Stimulated activated CD4-positive, alpha-beta T cell treated with anti-CD3 and anti-CD28 coated beads, Interleukin-12 subunit alpha, Interleukin-12 subunit beta, amount 100 ng/mL, for 4 hours (primary cell): ENCODE data around the gene TDRD7.
A peak's percentile ranks its signal among the peaks of the same experiment; 100 is the strongest.

Experiments
- DNase-seq: peaks from one replicate; pipeline ENCODE4 v3.0.0-alpha.2; 2020

TDRD7 gene, protein sequence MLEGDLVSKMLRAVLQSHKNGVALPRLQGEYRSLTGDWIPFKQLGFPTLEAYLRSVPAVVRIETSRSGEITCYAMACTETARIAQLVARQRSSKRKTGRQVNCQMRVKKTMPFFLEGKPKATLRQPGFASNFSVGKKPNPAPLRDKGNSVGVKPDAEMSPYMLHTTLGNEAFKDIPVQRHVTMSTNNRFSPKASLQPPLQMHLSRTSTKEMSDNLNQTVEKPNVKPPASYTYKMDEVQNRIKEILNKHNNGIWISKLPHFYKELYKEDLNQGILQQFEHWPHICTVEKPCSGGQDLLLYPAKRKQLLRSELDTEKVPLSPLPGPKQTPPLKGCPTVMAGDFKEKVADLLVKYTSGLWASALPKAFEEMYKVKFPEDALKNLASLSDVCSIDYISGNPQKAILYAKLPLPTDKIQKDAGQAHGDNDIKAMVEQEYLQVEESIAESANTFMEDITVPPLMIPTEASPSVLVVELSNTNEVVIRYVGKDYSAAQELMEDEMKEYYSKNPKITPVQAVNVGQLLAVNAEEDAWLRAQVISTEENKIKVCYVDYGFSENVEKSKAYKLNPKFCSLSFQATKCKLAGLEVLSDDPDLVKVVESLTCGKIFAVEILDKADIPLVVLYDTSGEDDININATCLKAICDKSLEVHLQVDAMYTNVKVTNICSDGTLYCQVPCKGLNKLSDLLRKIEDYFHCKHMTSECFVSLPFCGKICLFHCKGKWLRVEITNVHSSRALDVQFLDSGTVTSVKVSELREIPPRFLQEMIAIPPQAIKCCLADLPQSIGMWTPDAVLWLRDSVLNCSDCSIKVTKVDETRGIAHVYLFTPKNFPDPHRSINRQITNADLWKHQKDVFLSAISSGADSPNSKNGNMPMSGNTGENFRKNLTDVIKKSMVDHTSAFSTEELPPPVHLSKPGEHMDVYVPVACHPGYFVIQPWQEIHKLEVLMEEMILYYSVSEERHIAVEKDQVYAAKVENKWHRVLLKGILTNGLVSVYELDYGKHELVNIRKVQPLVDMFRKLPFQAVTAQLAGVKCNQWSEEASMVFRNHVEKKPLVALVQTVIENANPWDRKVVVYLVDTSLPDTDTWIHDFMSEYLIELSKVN

DNA sequence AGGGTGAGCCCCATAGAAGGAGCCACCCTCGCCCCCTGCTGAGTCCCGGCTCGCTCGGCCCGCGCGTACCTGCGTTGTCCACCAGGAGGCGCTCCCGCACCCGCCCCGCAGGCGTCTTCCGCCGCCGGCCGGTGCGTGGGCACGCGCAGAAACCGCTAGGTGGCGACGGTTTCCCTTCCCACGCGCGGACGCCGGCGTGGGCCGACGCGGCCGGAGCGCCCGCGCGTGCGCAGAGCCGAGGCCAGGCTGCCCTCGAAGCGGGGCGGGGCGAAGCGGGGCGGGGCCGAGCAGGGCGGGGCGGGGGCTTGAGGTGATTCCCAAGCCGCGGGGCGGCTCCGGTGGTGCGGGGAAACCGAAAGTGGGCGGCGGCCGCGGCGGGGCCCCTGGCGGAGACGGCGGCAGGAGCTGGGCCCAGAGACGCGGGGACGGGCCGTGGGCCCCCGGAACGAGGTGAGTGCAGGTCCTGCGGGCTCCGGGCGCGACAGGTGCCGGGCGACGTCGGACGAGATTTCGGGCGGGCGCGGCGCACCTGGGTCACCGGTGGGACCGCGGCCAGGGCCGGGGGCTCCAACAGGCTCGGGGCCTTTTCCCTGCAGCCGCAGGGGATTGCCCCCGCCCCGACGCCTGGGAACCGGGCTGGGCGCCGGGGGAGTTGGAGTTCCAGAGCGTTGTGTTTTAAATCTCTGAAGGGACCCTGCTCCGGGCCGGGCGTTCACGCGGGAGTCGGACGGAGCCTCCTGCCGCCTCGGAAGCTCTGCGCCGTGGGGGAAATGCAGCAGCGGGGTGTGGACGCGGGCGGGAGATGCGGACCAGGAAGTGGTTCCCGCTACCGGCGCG is at the start of gene TDRD7:
Gene TDRD7 (plus strand): TSS at position 308 of the 837 bp plus-strand sequence. CDS start 16,370 bp downstream, outside the sequence.
- peak; percentile 94 for DNase-seq

DNA sequence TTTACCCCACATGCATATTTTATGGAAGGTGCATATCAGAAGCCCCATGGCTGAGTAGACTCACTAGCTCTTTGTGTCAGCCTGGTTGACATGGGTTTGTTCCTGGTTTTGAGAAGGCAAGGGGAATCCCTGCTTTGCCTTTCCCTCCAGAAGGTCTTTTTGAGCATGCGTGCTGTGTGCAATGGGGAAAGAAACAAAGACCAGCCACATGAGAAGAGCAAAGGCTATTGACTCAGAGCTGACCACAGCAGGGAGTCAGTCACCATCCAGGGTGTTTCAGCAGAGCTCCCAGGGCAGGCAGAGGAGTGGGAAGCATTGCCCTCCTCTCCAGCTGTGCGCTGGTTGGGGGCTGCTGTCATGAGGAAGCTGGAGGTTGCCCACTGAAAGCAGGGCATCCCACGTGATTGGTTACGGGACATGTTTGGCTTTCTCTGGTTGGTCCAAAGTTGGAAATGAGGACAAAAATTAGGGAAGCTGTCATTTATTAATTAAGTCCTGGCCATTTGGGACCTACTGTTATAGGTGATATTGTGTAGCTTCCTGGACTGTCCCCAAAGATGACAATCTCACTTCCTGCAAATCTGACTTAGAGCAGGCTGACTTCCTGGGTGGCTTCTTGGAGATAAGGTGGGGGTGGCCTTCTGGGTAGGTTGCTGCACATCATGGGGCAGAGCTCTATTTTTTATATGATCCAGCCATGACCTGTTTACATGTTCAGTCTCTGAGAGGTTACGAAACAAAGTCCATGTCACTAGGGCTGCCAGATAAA is 48.9 kb upstream of the TDRD7 start:
- no peak for DNase-seq

DNA sequence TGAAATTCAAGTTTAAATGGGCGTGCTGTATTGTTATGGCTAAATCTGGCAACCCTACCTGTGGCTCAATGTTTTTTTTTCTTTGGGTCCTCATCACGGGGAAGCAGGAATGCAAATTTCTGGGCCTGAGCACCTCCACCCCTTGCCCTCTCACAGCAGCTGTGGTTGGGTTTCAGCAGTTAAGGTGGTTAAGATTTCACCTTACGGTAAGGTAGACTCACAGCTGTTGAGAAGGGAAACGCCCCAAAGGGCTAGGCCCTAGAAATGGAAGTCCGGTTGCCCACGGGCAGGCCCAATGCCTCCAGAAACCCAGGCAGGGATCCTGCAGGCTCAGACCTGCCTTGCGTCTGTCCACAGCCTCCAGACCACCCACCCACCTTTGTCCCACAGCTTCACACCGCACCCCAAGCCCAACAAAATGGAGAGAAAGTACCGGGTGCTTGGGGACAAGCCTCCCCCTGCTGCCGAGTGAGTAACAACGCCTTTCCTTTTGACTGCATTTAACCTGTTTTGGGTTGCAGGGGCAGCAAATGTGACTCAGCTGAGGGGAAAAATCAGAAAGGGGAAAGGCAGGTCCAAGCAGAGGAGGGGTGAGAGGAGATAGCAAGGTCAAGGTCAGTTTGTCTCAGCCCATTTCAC is 48.1 kb upstream of the TDRD7 start:
- no peak for DNase-seq

DNA sequence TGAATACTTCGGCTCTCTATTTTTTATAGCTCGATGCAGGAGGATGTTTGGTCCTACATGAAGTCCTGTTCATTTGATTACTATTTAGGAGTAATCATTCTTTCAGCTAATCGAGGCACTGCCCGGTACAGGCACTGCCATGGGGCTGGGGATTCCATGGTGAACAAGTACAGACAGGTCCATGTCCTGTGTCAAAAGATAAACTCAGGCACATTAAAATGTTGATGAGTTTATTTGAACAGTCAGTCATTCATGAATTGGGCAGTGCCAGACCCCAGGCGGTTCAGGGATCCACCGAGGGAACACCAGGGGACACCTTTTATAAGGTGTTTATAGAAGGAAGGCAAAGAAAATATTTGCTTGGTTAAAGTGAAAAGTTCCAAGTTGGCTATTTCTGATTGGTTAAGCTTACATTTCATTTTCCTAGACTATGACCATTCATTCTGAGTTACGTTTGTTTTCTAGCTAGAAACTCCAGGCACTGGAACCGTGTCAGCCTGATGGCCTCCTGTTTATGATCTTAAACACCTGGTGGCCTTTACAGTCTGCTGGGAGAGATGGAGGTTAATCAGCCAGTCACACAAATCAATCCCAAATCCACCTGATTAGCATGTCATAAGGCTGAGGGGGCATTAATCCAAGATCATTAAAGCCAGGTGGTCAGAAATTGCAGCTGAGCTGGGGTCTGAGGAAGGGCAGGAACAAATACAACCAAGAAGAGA is 47.0 kb upstream of the TDRD7 start:
- DNase-seq = no peak

DNA sequence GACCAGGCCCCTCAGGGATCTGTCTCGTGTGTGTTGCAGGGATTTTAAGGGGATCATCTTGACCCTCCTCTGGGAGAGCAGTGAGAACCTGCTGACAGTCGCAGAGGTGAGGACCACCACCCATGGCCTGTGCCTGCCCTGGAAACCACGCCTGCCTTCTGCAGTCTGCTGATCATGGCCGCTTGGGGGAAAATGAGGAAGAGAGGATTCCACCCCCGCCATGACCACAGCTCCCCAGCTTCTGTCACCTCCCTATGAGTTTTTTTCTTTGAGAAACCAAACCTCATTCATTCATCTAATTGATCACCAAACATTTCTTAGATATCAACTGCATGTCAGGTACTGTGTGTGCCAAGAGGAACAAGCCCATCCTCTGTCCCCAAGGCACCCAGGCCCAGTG is 46.3 kb upstream of the TDRD7 start:
- no peak for DNase-seq

DNA sequence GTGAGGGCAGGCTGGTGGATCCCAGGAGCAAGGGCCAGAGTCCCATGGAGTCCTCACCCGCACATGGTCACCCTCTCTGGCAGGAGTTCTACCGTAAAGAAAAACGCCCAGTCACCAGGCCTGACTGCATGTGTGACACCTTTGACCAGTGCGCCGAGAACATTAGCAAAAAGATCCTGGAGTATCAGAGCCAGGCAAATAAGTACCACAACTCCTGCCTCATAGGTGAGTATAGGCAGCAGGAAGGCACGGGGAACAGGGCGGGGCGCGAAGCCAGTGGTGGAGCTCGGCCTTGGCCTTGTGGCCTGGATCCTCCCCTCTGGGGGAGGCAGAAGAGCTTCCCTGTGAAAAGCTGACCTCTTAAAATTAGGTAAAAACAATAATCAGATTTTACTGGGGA is 45.4 kb upstream of the TDRD7 start:
- no peak for DNase-seq

DNA sequence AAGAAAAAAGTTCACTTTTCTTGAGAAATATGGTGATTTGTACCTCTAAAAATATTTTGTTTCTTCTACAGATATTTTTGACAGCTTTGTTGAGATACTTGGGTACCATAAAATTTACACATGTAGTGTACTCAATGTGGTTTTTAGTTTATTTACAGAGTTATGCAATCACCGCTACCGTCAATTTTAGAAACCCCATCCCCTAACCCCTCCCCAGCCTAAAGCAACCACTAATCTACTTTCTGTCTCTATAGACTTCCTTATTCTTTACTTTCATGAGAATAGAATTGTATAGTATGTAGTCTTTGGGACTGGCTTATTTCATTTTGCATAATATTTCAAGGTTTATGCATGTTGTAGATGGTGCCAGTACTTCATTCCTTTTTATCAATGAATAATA is 45.0 kb upstream of the TDRD7 start:
- DNase-seq = no peak

DNA sequence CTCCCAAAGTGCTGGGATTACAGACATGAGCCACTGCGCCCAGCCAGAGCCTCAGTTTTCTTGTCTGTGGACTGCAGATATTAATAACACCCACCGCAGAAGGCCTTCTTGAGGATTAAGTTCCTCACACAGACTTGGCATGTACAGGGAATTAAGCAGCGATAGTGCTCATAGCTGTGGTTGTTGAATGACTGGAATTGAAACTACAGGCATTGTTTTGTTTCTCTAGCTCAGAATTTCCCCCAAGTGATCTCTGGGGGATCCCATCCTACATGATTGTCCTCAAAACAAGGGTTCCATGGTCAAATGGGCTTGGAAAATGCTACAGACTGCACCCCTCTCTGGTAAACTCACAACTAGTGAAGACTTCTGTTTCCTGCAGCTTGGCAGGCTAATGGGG is 44.2 kb upstream of the TDRD7 start:
- no peak for DNase-seq

DNA sequence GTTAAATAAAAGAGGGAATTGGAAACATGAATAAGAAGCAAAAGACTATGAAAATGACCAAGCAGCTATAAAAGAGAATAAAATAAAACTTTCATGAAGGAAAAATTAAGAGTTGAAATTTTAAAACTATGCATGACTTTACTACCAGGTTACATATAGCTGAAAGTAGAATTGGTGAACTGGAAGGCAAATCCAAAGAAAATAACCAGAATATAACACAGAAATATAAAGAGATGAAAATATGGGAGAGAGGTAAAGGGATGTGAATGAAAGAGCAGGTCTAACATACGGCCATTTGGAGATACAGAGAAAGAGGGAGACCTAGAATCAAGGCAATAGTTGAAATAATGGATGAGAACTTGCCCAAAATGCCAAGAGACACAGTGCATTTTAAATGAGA is 42.9 kb upstream of the TDRD7 start:
- DNase-seq = no peak

DNA sequence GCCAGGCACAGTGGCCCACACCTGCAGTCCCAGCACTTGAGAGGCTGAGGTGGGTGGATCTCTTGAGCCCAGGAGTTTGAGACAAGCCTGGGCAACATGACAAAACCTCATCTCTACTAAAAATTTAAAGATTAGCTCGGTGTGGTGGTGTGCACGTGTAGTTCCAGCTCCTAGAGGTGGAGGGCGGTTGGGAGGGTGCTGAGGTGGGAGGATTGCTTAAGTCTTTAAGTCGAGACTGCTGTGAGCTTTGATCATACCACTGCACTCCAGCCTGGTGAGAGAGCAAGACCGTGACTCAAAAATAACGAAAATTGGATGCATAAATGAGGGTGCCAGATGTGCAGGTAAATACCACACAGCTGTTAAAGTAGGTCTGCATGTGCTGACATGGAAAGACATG is 39.3 kb upstream of the TDRD7 start:
- DNase-seq = no peak

DNA sequence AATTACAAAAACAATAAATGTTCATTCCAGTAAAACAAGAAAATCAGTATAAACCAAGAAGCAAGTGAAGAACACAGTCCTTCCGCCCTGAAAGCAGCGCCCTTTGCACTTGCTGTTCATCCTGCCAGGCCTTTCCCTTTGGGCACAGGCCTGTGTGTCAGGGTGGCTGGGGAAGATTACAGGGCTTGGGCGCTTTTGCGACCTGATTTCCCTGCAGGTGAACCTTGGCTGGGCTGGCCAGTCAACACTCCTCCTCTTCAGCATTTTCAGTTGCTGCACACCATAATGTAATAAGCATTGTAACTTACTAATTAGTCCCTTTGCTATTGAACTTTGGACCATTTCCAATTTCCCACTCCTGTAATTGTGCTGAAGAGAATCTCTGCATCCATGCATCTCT is 38.6 kb upstream of the TDRD7 start:
- DNase-seq = no peak

DNA sequence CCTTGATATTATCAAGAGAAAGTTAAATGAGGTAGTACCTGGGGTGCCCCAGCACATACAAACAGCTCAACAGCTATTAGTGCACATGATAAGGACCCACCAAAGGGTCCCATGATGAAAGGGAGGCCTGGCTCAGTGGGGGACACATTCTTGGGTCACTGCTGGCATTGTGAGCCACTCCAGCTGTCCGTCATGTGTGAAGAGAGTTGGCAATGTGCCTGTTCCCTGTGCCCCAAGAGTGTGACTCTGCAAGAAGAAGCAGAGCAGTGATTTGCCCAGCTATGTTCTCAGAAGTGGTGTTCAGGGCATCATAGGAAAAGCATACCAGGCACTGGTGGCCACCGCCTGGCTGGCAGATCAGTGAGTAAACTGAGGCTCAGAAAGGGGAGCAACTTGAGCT is 37.1 kb upstream of the TDRD7 start:
- DNase-seq = no peak

DNA sequence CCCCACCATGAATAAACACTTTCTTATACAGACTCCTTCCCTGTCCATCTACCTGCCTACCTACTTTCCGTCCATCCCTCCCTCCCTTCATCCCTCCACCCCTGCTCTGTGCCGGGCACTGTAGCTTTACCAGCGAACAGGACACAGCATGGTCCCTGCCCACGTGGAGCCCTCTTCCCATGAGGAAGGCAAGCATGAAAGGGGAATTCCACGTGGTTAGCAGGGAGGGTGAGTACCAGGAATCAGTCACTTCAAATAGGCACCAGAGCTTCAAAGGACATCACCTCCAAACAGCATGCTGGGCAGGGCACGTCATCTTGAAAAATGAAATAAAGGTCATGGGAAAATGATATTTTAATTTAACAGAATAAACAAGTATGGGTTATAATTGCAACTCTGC is 35.0 kb upstream of the TDRD7 start:
- no peak for DNase-seq

DNA sequence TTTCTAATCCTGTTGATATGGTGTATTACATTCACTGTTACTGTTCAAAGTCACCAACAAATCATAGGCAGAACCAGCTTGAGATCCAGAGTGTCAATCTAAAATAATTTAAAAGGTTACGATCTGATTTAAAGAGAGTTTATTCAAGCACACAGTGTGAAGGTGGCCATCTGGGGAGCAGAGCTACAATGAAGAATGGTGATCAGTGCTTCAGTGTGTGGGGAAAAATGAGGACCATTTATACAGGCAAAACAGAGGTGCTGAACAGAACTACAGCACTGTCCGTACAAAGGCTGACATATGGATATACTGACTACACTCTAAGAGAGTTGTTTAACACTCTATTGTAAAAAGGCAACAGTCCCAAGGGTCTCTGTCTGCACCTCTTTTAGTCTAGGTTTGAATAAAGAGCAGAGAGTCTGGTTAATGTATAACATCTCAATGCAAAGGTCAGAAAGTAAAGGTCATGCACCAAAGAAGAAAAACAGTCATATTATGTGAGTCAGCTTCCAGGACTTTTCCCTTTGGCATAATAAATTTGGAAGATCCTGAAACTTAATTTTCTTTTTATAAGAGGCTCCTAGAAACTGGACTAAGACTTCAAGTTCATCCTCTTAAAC is 29.7 kb upstream of the TDRD7 start:
- no peak for DNase-seq

DNA sequence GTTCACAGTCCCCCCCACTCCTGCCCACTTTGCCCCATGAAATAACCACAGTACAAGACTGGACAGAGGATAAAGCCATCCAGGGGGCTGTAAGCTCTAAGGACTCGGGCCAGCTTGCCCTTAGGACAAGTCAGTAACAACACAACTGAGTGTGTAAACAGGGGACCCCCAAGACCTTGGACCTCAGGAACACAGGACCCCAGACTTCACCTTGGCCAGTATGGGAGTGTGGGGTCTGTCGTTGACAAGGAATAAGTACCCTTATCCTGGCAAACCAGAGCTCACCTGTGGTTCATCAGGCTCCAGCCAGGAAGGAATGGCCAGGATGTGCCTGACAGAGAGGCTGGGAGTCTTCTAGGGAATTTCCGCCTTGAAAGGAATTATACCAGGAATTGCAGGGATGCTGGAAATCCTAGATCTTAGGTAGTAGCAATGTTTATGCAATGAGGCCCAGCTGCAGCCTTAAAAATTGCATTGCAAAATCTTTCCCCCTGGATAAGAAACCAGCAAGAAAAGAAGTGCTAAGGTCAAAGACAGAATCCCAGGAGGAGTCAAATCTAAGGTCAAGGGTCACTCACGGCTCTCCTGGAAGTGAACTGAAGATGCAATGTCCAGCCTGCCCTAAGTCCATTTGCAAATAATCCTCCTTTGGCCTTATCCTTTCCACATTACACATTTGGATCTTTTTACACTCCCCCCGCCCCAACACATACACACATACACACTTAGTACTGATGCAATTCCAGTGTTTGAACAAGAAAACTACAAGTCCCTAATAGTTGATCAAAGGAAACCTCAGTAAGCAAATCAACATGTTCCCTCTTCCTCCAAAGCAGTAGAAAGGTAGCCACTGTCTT is 27.3 kb upstream of the TDRD7 start:
- DNase-seq = no peak

DNA sequence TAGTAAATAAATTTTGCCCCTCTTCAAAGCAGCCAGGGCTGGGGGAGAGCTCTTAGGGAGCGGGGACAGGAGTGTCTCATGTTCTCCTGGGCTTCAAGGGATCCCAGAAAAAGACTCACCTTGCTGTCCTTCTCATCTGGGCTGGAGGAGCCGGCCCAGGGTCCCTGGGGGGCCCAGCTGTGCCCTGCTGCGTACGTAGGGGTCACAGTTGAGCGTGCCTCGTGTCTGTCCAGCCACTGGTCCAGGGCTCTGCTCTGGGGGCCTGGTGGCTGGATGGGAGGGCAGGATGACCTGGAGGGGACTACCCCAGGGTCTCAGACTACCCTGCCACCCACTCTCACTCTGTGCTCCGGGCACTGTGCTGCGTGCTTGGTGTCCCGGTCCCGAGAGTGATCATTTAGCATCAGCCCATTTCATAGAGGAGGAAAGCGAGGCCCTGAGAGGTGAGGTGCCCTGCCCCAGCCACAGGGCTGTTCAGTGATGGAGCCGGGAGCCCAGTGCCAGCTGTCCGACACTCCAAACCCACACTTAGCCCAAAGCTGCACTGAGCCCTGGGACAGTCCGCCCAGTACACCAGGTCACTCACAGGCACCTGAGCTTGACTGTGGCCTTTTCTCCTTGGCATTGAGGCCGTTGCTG is 26.2 kb upstream of the TDRD7 start:
- no peak for DNase-seq

DNA sequence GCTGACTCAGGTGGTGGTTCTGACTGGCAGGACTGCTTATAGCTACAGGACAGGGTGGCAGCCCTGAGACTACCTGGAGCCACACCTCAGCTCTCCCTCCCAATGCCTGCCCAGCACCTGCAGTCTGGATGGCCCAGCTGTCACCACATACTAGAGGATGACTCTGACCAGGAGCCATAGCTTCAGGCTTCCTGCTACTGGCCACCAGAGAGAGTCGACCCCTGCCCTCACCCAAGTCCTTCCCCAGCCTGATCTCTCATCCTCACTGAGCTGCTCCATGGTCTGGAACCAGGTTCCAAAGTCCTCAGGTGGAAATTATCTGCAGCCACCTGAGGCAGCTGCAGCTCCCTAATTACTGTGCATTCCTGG is 25.6 kb upstream of the TDRD7 start:
- DNase-seq = no peak

DNA sequence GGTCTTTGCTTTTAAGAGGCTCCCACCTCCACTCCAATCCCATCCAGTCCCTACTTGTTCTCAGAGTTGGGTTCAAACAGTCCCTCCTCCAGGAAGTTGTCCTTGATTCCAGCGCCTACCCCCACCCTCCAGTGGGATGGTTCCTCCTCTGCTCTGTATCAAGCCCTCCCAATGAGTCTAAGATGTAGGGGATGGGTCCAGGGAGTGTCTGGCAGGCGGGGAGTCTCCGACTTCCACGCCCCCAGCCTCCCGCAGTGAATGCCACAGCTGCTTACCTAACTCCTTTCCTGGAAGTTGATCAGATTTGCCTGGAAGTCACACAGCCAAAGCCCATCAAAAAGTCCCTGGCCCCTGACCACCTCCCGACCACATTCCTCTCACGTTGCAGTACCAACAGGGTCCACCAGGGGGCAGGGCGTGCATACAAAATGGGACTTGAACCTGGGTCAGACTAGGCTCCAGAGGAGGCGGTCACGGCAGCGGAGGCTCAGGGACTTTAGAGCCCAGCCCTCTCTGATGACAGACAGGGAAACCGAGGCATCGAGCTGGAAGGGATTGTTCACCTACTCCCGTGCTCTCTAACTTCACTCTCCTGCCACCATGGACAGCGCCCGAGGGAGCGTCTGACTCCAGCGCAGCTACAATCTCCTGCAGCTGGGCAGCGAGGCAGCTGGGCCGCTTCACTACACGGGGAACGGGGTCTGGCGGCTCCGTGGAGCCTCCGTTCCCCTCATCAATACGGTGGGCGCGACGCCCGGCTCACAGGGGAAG is 25.0 kb upstream of the TDRD7 start:
- peak; percentile 75 for DNase-seq
